Hematopoietic multipotent progenitor cell (in vitro differentiated cells): ENCODE results near the gene UNCX. TPM values are rescaled to one million over a fixed set of nuclear protein-coding genes. Genes with fewer than 3 reads are reported as not detected.
"Not testable (repeated sequence)": the region's sequence is repeated elsewhere in the genome, so short reads cannot be mapped to it uniquely, and the experiment has no call there.

Experiments
- DNase-seq, 3 donors: peaks; one replicate each; pipeline ENCODE4 v3.0.0-alpha.2; 2011 to 2015; ENCODE audit warnings: low read depth in 2 of 3, low spot score in 2 of 3
- total RNA-seq: library from RNA; depleted of rRNA; stranded (reverse); fragments of >200 nt; gene quantifications from one replicate; pipeline ENCODE4 v1.2.3, GENCODE V29; 2012

UNCX gene
- total RNA-seq, 1 donor = not detected

GRCh38 chr7:1274121-1274875 is 41.6 kb downstream of the UNCX start:
- no peak for DNase-seq

DNA sequence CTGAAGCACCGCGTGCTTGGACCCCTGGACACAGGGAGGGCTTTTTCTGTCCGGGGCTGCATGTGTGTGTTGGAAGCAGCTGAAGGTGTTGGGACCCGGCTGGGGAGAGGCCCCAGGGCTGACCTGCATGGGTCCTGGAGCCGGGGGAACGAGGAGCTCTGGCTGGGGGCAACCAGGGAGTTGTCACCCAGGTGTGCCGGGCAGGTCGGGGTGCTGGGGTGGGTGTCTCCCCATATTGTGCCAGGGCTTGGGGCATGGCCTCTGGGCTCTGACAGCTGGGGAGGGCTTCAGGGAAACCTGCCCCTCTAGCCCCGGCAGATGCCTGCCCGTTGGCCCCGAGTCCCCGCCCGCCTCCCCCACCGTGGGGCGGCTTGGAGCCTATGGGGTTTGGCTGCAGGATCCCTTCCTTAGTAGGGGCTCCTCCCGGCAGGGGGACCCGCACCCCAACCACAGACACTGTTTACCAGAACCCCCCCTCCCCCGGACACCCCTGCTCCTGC is 42.3 kb downstream of the UNCX start:
- DNase-seq = no peak

DNA sequence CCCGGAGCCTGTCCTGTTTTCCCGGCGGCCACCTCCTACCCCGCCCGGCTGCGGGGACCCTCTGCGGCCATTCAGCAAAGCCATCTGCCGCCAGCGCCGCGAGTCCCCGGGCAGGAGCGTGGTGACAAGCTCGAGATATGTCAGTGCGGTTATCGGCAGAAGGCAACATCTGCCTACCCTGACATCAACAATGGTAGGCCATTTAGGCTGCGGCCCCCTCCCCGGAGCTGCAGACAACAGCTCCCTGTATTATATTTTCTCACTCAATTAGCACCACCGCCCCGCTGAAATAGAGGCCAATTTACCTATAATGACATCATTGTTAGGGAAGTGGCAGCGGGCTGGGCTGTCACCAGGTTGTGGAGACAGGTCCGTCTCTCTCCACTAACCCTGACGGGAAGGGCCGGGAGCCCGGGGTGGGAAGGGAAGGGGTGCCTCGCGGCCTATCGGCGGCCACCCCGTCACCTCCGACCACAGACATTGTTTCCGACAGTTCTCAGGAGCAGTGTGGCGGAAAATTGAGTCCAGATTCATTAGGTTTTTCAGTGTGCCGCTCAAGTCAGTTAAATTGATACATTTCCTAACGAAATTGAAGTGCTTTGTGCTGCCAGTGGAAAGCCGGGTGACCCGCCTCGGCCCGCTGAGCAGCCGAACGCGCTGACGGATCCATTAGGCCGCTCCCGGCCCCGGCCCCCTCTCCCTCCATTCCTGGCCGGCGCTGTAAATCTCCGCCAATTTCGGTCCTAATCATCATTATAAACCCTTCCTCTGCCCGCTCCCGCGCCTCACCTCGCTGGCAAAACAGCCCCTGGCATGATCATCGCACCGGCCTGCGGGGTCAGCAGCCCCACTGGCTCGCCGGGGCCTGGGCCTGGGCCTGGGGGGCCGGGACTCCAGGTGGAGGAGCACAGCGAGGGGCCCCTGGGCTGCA is 43.0 kb downstream of the UNCX start:
- DNase-seq = no peak

- no peak for DNase-seq
Measured at GRCh38 chr7:1276626-1277175, 44.0 kb downstream of the UNCX start.

GRCh38 chr7:1278543-1278942 is 45.9 kb downstream of the UNCX start:
- DNase-seq = no peak

DNA sequence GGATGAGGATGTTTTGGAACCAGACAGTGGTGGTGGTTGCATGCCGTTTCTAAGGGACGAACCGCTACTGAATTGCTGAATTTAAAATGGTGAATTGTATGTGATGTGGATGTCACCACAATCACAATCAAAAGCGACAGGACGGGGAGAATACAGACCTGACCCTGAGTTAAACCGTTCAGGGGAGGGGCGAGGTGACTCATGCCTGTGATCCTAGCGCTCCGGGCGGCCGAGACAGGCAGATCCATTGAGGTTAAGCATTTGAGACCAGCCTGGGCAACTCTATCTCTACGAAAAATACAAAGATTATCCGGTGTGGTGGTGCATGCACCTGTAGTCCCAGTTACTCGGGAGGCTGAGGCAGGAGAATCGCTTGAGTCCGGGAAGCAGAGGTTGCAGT is 46.4 kb downstream of the UNCX start:
- no peak for DNase-seq

DNA sequence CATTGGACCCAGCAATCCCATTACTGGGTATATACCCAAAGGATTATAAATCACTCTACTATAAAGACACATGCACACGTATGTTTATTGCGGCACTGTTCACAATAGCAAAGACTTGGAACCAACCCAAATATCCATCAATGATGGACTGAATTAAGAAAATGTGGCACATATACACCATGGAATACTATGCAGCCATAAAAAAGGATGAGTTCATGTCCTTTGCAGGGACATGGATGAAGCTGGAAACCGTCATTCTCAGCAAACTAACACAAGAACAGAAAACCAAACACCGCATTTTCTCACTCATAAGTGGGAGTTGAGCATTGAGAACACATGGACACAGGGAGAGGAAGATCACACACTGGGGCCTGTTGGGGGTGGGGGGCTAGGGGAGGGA is 47.2 kb downstream of the UNCX start:
- not testable (repeated sequence) for DNase-seq

GRCh38 chr7:1281068-1281467 is 48.4 kb downstream of the UNCX start:
- DNase-seq = no peak

DNA sequence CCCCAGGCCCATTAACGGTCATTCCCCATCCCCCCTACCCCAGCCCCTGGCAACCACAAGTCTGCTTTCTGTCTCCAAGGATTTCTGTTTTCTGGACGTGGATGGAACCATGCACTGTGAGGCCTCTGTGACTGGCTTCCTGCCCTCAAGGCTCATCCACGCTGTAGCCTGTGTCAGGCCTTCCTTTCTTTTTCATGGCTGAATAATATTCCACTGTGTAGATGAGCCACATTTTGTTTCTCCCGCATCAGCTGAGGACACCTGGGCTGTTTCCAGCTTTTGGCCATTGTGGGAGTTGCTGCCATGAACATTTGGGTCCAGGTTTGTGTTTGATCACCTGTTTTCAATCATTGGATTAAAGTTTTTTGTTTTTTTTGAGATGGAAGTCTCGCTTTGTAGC is 50.0 kb downstream of the UNCX start:
- no peak for DNase-seq

DNA sequence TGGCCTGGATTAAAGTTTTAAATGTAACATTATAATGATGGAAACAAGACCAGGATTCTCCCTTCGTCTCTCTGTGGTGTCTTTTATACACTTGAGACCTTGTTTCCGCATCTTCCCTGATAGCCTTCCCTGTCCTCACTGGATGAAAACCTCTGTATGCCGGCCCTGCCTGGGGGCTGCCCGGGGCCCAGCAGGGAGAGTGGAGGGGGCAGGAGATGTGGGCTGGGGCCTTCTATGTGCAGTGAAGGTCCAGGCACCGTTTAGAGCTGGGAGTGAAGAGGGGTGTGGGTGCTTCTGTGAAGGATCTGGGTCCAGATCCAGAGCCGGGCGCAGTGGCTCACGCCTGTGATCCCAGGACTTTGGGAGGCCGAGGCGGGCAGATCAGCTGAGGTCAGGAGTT is 50.7 kb downstream of the UNCX start:
- DNase-seq = no peak

- no peak for DNase-seq
Measured at GRCh38 chr7:1283941-1284742, 51.5 kb downstream of the UNCX start.

DNA sequence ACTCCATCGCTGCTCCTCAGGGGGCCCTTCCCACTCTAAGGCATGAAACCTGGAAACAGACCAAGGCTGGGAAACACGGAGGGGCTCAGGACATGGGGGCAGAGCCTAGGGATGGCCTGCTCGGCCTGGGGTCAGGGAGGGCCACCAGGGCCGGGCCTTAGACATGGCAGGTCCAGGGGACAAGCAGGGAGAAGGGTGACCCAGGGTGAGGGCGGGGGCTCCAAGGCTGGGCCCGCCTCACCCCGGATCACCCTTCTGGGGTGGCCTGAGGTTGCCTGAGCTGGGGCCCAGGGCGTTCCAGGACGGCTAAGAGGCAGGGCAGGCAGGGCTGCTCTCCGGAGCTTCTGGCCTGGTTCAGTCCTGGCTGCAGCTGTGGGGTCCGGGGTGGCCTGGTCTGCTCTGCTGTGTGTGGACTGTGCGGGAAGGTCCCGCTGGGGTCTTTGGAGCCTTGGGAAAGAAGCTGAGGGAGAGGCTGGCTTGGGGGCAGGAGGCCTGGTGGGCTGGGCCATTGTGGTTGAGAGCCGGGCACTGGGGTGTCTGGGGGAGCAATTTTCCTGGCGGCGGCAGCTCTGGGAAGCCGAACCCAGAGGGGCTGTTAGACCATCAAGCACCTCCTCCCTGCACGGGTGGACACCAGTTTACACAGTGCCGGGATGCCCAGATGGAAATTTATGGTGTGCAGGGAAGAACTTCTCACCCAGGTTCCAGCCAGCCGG is 52.2 kb downstream of the UNCX start:
- no peak for DNase-seq

- no peak for DNase-seq
Measured at GRCh38 chr7:1285556-1286301, 53.1 kb downstream of the UNCX start.

Other genes with a start within 250 kb of the UNCX start
- not detected for gene CYP2W1, start 249.7 kb upstream of the UNCX start, total RNA-seq
- gene GPR146, start 188.3 kb upstream of the UNCX start, total RNA-seq = 33.9 TPM
- gene GPER1, start 144.8 kb upstream of the UNCX start, total RNA-seq = 0.27 TPM
- 23.4 TPM for gene ZFAND2A, start 72.7 kb upstream of the UNCX start, total RNA-seq
- gene MICALL2, start 226.6 kb downstream of the UNCX start, total RNA-seq = 8.1 TPM